HEK293 (cell line): ENCODE measurements around the gene ZNF776.
"Not testable (repeated sequence)": the region's sequence is repeated elsewhere in the genome, so short reads cannot be mapped to it uniquely, and the experiment has no call there.

Experiments used
- CTCF ChIA-PET: fragments of 350-600 bp; formaldehyde crosslinking; extraction: SDS; loops from one replicate; lab custom pipeline; 2021; ENCODE audit warnings: antibody characterized with exemption; lab: Yijun Ruan, JAX
- POLR2A ChIA-PET: fragments of 300-600 bp; formaldehyde crosslinking; extraction: SDS; loops from one replicate; lab custom pipeline; 2020; ENCODE audit warnings: antibody characterized with exemption, inconsistent platforms; lab: Yijun Ruan, JAX
- H3K27ac ChIP-seq: fragments of 200-500 bp; sonication (Bioruptor generic); 2 replicates; pipeline ENCODE4 v1.5.1; 2014; ENCODE audit warnings: low read depth, low read length, control low read depth, inconsistent platforms; ENCODE audit errors: extremely low read depth
- H3K36me3 ChIP-seq, 2 experiments: fragments of 200-500 bp in 1 of 2; sonication (Bioruptor generic) in 1 of 2; 1 replicate in 1 of 2; 2 replicates in 1 of 2; pipeline ENCODE4 v1.5.1; 2014 to 2017; ENCODE audit warnings: inconsistent platforms in 2 of 2, low read length in 2 of 2; ENCODE audit not compliant: control insufficient read depth in 2 of 2, insufficient read depth in 1 of 2
- H3K4me1 ChIP-seq: fragments of 200-500 bp; sonication (Bioruptor generic); 2 replicates; pipeline ENCODE4 v1.5.1; 2014; ENCODE audit warnings: mild to moderate bottlenecking, low read length, inconsistent platforms; ENCODE audit not compliant: control insufficient read depth, insufficient read depth
- H3K4me3 ChIP-seq: 2 replicates; pipeline ENCODE4 v1.5.1; 2011; ENCODE audit warnings: low read depth, mild to moderate bottlenecking, control low read depth, low read length, moderate library complexity
- H3K9me3 ChIP-seq: fragments of 200-500 bp; sonication (Bioruptor generic); 2 replicates; pipeline ENCODE4 v1.5.1; 2014; ENCODE audit warnings: low read depth, low read length, inconsistent platforms; ENCODE audit not compliant: control insufficient read depth, insufficient read depth
- GLIS2 ChIP-seq: fragments of 450-650 bp; formaldehyde crosslinking; IDR thresholded peaks from 2 replicates; pipeline ENCODE4 v1.5.1; 2016; ENCODE audit warnings: missing biosample characterization, missing genetic modification characterization
- HOXC10 ChIP-seq: sonication (generic); formaldehyde crosslinking; IDR thresholded peaks from 2 replicates; pipeline ENCODE4 v1.8.1; 2023; ENCODE audit warnings: mild to moderate bottlenecking, missing genetic modification reagents
- SETDB1 ChIP-seq: IDR thresholded peaks from one replicate; pipeline ENCODE4 v1.6.1; 2017; ENCODE audit warnings: mild to moderate bottlenecking, low read length, moderate library complexity, mixed read lengths; ENCODE audit not compliant: insufficient read length
- ZNF169 ChIP-seq: fragments of 450-650 bp; formaldehyde crosslinking; IDR thresholded peaks from 2 replicates; pipeline ENCODE4 v1.5.1; 2016; ENCODE audit warnings: missing biosample characterization, missing genetic modification characterization
- ZNF174 ChIP-seq: fragments of 450-650 bp; formaldehyde crosslinking; IDR thresholded peaks from 2 replicates; pipeline ENCODE4 v1.5.0; 2017; ENCODE audit warnings: missing biosample characterization, mild to moderate bottlenecking, missing genetic modification characterization
- ZNF202 ChIP-seq: fragments of 450-650 bp; formaldehyde crosslinking; IDR thresholded peaks from 2 replicates; pipeline ENCODE4 v1.5.1; 2016; ENCODE audit warnings: missing biosample characterization, missing genetic modification characterization, borderline replicate concordance
- ZNF274 ChIP-seq, 2 experiments: fragments of 200-500 bp in 1 of 2; fragments of 450-650 bp in 1 of 2; sonication (Bioruptor generic) in 1 of 2; formaldehyde crosslinking in 1 of 2; IDR thresholded peaks; 2 replicates each; pipeline versions ENCODE4 v1.5.1 to v1.6.1; 2014 to 2016; ENCODE audit warnings: borderline replicate concordance in 1 of 2, inconsistent platforms in 1 of 2, low read length in 1 of 2, missing biosample characterization in 1 of 2, missing genetic modification characterization in 1 of 2
- ZNF555 ChIP-seq: fragments of 450-650 bp; formaldehyde crosslinking; conservative IDR thresholded peaks from 2 replicates; pipeline ENCODE4 v1.5.1; 2017; ENCODE audit warnings: missing biosample characterization, mild to moderate bottlenecking, missing genetic modification characterization, inconsistent platforms
- ZNF654 ChIP-seq: fragments of 450-650 bp; formaldehyde crosslinking; IDR thresholded peaks from 2 replicates; pipeline ENCODE4 v1.5.1; 2016; ENCODE audit warnings: low read depth, missing biosample characterization, missing genetic modification characterization
- ZNF785 ChIP-seq: fragments of 450-650 bp; formaldehyde crosslinking; IDR thresholded peaks from 2 replicates; pipeline ENCODE4 v1.5.1; 2016; ENCODE audit warnings: missing biosample characterization, missing genetic modification characterization
- TF ChIP-seq, protein P1 (sequence below): fragments of 450-650 bp; formaldehyde crosslinking; IDR thresholded peaks from 2 replicates; pipeline ENCODE4 v1.5.1; 2016; ENCODE audit warnings: missing biosample characterization, missing genetic modification characterization
- TF ChIP-seq, protein P2 (sequence below): fragments of 450-650 bp; formaldehyde crosslinking; IDR thresholded peaks from 2 replicates; pipeline ENCODE4 v1.5.1; 2016; ENCODE audit warnings: missing biosample characterization, missing genetic modification characterization, borderline replicate concordance
- TF ChIP-seq, protein P3 (sequence below): fragments of 450-650 bp; formaldehyde crosslinking; IDR thresholded peaks from 2 replicates; pipeline ENCODE4 v1.5.1; 2016; ENCODE audit warnings: missing biosample characterization, missing genetic modification characterization

Gene ZNF776

DNA sequence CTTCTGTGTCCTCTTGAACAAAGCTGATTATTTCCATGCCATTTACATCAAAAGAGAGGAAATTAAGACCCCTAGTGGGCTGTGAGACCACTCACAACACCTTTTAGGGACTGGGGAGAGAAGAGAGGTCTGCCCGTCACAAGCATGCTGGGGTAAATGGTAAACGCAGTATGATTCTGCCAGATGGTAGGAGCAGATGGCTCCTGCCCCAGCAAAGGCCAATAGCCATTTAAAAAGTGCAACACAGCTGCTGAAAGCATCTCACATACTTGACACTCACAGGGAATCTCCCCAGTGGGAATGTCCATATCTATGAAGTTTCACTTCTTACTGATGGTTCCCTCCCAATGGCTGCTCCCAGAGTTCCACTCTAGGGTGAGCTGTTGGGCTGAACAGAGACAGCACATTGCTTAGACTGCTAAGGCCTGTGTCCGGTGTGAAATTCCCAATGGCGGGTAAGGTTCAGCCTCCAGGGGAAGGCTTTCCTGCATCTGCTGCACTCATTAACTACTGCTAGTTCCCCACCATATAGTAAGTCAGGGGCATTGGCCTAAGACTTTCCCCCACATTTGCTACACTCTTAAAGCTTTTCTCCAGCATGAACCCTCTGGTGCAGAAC lies 26.6 kb upstream of the ZNF776 start (continued):
- TF ChIP-seq ZNF274 (IDR thresholded peaks at IDR 0.05; ENCODE audit: low read length) (no peak), ZNF274 (tag by site-specific recombination; IDR thresholded peaks at IDR 0.05; ENCODE audit: borderline replicate concordance) (no peak), HOXC10 (CRISPR knock-in tag) (no peak)
- TF ChIP-seq, protein P1, sequence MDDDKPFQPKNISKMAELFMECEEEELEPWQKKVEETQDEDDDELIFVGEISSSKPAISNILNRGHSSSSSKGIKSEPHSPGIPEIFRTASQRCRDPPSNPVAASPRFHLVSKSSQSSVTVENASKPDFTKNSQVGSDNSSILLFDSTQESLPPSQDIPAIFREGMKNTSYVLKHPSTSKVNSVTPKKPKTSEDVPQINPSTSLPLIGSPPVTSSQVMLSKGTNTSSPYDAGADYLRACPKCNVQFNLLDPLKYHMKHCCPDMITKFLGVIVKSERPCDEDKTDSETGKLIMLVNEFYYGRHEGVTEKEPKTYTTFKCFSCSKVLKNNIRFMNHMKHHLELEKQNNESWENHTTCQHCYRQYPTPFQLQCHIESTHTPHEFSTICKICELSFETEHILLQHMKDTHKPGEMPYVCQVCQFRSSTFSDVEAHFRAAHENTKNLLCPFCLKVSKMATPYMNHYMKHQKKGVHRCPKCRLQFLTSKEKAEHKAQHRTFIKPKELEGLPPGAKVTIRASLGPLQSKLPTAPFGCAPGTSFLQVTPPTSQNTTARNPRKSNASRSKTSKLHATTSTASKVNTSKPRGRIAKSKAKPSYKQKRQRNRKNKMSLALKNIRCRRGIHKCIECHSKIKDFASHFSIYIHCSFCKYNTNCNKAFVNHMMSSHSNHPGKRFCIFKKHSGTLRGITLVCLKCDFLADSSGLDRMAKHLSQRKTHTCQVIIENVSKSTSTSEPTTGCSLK (tag by site-specific recombination) = no peak

DNA sequence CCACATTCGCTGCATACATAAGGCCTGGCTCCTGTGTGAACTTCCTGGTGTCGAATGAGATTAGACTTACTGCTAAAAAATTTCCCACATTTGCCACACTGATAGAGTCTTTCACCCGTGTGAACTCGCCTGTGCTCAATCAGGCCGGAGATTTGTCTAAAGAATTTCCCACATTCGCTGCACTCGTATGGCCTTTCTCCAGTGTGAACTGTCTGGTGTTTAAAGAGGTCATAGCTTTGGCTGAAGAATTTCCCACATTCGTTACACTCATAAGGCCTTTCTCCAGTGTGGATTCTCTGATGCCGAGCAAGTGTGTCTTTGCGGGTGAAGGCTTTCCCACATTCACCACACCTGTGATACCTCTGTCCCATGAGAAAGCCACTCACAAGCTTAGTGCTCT lies 25.7 kb upstream of the ZNF776 start:
- peaks cover 0 to 42% of the 10 kb centered on the region in 2 experiments; a peak in 2 of 3 replicates for H3K36me3 ChIP-seq
- POLR2A ChIA-PET = no interaction called here
- TF ChIP-seq SETDB1 (peak; percentile 70), HOXC10 (CRISPR knock-in tag) (no peak)

DNA sequence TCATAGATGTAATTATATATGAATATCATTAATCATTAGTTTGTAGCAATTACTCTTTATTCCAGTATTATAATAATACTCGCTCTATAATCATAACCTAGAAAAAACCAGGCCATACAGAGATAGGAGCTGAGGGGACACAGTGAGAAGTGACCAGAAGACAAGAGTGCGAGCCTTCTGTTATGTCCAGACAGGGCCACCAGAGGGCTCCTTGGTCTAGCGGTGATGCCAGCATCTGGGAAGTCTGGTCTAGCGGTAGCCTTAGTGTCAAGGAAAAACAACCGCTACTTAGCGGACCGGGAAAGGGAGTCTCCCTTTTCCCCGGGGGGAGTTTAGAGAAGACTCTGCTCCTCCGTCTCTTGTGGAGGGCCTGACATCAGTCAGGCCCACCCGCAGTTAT lies 8.3 kb upstream of the ZNF776 start:
- H3K36me3 ChIP-seq, H3K27ac ChIP-seq, H3K9me3 ChIP-seq, H3K4me3 ChIP-seq, POLR2A ChIA-PET, H3K4me1 ChIP-seq: not testable (repeated sequence)
- CTCF ChIA-PET = interaction anchor here (0.6 to 0.7 kb wide), 2 partner anchors 88 to 263 kb away, joined by 3 read pairs; no protein-coding TSS in a partner anchor
- 0 out of 2 replicates have a peak, but pooled peaks have one; percentile 6 for TF ChIP-seq ZNF654

More for the DNA sequence above, 25.7 kb upstream of the ZNF776 start:
- Histone ChIP-seq H3K4me1 (no peaks in the 10 kb centered on the region), H3K9me3 (peaks cover 6% of the 10 kb centered on the region), H3K27ac (no peak overlapping the region), H3K4me3 (no peak overlapping the region)
- CTCF ChIA-PET = no interaction called here

DNA sequence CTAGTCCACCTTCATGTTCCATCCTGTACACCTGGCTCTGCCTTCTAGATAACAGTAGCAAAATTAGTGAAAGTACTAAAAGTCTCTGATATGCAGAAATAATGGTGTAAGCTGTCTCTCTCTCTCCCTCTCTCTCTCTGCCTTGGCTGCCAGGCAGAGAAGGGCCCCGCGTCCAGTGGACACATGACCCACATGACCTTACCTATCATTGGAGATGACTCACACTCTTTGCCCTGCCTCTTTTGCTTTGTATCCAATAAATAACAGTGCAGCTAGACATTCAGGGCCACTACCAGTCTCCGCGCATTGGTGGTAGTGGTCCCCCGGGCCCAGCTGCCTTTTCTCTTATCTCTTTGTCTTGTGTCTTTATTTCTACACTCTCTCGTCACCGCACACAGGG lies 7.8 kb upstream of the ZNF776 start:
- H3K36me3 ChIP-seq, H3K27ac ChIP-seq, H3K4me3 ChIP-seq, CTCF ChIA-PET, H3K9me3 ChIP-seq, H3K4me1 ChIP-seq, POLR2A ChIA-PET: not testable (repeated sequence)

DNA sequence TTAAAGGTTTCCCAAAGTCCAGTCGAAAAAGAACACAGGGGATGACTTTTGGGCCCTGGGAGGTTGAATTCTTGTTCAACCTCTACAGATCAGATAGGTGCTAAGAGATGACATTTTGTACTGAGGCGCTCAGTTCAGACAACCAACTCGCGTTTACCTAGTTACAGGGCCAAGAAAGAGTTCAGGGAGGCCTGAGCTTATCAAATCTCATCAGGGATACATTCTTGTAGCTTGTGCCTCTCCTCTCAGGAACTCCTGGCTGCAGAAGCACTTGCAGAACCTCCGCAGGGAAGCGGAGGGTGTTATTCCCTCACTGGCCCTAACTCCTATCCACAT lies 825 bp downstream of the ZNF776 start:
- Histone ChIP-seq H3K36me3 (peaks cover 38 to 54% of the 10 kb centered on the region in 2 experiments), H3K4me1 (no peaks in the 10 kb centered on the region), H3K9me3 (peaks cover 5% of the 10 kb centered on the region), H3K4me3 (peak overlapping the region; percentile 100), H3K27ac (peak overlapping the region; percentile 84; the same call in 1 of the 2 replicates)
- CTCF ChIA-PET = no interaction called here
- POLR2A ChIA-PET = interaction anchor here (0.8 to 1.1 kb wide), 2 partner anchors 20 to 22 kb away, joined by 3 to 5 read pairs; partner anchors contain the start of genes ZNF586 and ZNF671
- TF ChIP-seq, protein P2, sequence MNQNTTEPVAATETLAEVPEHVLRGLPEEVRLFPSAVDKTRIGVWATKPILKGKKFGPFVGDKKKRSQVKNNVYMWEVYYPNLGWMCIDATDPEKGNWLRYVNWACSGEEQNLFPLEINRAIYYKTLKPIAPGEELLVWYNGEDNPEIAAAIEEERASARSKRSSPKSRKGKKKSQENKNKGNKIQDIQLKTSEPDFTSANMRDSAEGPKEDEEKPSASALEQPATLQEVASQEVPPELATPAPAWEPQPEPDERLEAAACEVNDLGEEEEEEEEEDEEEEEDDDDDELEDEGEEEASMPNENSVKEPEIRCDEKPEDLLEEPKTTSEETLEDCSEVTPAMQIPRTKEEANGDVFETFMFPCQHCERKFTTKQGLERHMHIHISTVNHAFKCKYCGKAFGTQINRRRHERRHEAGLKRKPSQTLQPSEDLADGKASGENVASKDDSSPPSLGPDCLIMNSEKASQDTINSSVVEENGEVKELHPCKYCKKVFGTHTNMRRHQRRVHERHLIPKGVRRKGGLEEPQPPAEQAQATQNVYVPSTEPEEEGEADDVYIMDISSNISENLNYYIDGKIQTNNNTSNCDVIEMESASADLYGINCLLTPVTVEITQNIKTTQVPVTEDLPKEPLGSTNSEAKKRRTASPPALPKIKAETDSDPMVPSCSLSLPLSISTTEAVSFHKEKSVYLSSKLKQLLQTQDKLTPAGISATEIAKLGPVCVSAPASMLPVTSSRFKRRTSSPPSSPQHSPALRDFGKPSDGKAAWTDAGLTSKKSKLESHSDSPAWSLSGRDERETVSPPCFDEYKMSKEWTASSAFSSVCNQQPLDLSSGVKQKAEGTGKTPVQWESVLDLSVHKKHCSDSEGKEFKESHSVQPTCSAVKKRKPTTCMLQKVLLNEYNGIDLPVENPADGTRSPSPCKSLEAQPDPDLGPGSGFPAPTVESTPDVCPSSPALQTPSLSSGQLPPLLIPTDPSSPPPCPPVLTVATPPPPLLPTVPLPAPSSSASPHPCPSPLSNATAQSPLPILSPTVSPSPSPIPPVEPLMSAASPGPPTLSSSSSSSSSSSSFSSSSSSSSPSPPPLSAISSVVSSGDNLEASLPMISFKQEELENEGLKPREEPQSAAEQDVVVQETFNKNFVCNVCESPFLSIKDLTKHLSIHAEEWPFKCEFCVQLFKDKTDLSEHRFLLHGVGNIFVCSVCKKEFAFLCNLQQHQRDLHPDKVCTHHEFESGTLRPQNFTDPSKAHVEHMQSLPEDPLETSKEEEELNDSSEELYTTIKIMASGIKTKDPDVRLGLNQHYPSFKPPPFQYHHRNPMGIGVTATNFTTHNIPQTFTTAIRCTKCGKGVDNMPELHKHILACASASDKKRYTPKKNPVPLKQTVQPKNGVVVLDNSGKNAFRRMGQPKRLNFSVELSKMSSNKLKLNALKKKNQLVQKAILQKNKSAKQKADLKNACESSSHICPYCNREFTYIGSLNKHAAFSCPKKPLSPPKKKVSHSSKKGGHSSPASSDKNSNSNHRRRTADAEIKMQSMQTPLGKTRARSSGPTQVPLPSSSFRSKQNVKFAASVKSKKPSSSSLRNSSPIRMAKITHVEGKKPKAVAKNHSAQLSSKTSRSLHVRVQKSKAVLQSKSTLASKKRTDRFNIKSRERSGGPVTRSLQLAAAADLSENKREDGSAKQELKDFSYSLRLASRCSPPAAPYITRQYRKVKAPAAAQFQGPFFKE = no peak
- no peak for TF ChIP-seq ZNF169 (tag by site-specific recombination)
- TF ChIP-seq GLIS2 (tag by site-specific recombination) = no peak
- no peak for TF ChIP-seq ZNF555 (tag by site-specific recombination)
- TF ChIP-seq ZNF202 (tag by site-specific recombination) = no peak
- TF ChIP-seq ZNF174 = no peak
- no peak for TF ChIP-seq ZNF785 (tag by site-specific recombination)
- TF ChIP-seq, protein P3, sequence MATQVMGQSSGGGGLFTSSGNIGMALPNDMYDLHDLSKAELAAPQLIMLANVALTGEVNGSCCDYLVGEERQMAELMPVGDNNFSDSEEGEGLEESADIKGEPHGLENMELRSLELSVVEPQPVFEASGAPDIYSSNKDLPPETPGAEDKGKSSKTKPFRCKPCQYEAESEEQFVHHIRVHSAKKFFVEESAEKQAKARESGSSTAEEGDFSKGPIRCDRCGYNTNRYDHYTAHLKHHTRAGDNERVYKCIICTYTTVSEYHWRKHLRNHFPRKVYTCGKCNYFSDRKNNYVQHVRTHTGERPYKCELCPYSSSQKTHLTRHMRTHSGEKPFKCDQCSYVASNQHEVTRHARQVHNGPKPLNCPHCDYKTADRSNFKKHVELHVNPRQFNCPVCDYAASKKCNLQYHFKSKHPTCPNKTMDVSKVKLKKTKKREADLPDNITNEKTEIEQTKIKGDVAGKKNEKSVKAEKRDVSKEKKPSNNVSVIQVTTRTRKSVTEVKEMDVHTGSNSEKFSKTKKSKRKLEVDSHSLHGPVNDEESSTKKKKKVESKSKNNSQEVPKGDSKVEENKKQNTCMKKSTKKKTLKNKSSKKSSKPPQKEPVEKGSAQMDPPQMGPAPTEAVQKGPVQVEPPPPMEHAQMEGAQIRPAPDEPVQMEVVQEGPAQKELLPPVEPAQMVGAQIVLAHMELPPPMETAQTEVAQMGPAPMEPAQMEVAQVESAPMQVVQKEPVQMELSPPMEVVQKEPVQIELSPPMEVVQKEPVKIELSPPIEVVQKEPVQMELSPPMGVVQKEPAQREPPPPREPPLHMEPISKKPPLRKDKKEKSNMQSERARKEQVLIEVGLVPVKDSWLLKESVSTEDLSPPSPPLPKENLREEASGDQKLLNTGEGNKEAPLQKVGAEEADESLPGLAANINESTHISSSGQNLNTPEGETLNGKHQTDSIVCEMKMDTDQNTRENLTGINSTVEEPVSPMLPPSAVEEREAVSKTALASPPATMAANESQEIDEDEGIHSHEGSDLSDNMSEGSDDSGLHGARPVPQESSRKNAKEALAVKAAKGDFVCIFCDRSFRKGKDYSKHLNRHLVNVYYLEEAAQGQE = no peak
